Measurements from ENCODE around the gene C17orf67.

The C17orf67 gene

DNA sequence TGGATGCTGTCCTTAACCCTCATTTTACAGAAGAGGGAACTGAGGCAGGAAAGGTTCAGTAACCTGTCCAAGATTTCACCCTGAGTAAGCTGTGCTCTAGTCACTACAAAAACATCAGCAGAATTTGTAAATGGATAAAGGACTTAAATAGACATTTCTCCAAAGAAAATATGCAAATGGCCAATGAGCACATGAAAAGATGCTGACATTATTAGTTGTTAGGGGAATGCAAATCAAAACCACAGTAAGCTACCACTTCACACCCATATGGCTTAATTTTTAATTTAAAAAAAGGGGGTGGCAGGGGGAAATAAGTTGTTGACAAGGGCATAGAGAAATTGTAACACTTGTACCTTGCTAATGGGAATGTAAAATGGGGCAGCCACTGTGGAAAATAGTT is 51.4 kb downstream of the C17orf67 start:
- TF ChIP-seq, protein P1, sequence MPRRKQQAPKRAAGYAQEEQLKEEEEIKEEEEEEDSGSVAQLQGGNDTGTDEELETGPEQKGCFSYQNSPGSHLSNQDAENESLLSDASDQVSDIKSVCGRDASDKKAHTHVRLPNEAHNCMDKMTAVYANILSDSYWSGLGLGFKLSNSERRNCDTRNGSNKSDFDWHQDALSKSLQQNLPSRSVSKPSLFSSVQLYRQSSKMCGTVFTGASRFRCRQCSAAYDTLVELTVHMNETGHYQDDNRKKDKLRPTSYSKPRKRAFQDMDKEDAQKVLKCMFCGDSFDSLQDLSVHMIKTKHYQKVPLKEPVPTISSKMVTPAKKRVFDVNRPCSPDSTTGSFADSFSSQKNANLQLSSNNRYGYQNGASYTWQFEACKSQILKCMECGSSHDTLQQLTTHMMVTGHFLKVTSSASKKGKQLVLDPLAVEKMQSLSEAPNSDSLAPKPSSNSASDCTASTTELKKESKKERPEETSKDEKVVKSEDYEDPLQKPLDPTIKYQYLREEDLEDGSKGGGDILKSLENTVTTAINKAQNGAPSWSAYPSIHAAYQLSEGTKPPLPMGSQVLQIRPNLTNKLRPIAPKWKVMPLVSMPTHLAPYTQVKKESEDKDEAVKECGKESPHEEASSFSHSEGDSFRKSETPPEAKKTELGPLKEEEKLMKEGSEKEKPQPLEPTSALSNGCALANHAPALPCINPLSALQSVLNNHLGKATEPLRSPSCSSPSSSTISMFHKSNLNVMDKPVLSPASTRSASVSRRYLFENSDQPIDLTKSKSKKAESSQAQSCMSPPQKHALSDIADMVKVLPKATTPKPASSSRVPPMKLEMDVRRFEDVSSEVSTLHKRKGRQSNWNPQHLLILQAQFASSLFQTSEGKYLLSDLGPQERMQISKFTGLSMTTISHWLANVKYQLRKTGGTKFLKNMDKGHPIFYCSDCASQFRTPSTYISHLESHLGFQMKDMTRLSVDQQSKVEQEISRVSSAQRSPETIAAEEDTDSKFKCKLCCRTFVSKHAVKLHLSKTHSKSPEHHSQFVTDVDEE (CRISPR knock-in tag; IDR thresholded peaks at IDR 0.05), result no peak
- TF ChIP-seq BACH2 (CRISPR knock-in tag; IDR thresholded peaks at IDR 0.05; ENCODE audit: borderline replicate concordance) (no peak), ARNTL (CRISPR knock-in tag; IDR thresholded peaks at IDR 0.05; ENCODE audit: borderline replicate concordance, low read depth) (no peak), GLIS3 (CRISPR knock-in tag; IDR thresholded peaks at IDR 0.05) (no peak), ZNF8 (CRISPR knock-in tag; IDR thresholded peaks at IDR 0.05) (no peak), TOX (CRISPR knock-in tag; IDR thresholded peaks at IDR 0.05; ENCODE audit: borderline replicate concordance) (no peak), CSDC2 (CRISPR knock-in tag; IDR thresholded peaks at IDR 0.05) (no peak), ZNF565 (CRISPR knock-in tag; conservative IDR thresholded peaks at IDR 0.05; ENCODE audit: low read depth) (no peak), ISL1 (CRISPR knock-in tag; IDR thresholded peaks at IDR 0.05) (no peak), OSR1 (CRISPR knock-in tag; IDR thresholded peaks at IDR 0.05) (no peak), TCF4 (CRISPR knock-in tag; IDR thresholded peaks at IDR 0.05; ENCODE audit: borderline replicate concordance) (no peak), PATZ1 (CRISPR knock-in tag; IDR thresholded peaks at IDR 0.05; ENCODE audit: borderline replicate concordance) (no peak), RARB (CRISPR knock-in tag; IDR thresholded peaks at IDR 0.05) (no peak), ESRRG (CRISPR knock-in tag; IDR thresholded peaks at IDR 0.05) (no peak), ZFP30 (CRISPR knock-in tag; IDR thresholded peaks at IDR 0.05) (no peak), ZC3H10 (CRISPR knock-in tag; IDR thresholded peaks at IDR 0.05) (no peak), SNAI2 (CRISPR knock-in tag; IDR thresholded peaks at IDR 0.05) (no peak), CSRNP3 (CRISPR knock-in tag; IDR thresholded peaks at IDR 0.05) (no peak), PPARA (CRISPR knock-in tag; IDR thresholded peaks at IDR 0.05; ENCODE audit: borderline replicate concordance) (no peak)
- TF ChIP-seq, protein P2, sequence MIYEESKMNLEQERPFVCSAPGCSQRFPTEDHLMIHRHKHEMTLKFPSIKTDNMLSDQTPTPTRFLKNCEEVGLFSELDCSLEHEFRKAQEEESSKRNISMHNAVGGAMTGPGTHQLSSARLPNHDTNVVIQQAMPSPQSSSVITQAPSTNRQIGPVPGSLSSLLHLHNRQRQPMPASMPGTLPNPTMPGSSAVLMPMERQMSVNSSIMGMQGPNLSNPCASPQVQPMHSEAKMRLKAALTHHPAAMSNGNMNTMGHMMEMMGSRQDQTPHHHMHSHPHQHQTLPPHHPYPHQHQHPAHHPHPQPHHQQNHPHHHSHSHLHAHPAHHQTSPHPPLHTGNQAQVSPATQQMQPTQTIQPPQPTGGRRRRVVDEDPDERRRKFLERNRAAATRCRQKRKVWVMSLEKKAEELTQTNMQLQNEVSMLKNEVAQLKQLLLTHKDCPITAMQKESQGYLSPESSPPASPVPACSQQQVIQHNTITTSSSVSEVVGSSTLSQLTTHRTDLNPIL (CRISPR knock-in tag; IDR thresholded peaks at IDR 0.05; ENCODE audit: low read depth), result no peak
- no peak for ATAC-seq

- ATAC-seq, result no peak
- TF ChIP-seq ZC3H10 (CRISPR knock-in tag; IDR thresholded peaks at IDR 0.05), result no peak
- no peak for TF ChIP-seq ARNTL (CRISPR knock-in tag; IDR thresholded peaks at IDR 0.05; ENCODE audit: borderline replicate concordance, low read depth)
- TF ChIP-seq PPARA (CRISPR knock-in tag; IDR thresholded peaks at IDR 0.05; ENCODE audit: borderline replicate concordance), result no peak
- no peak for TF ChIP-seq ISL1 (CRISPR knock-in tag; IDR thresholded peaks at IDR 0.05)
- TF ChIP-seq PATZ1 (CRISPR knock-in tag; IDR thresholded peaks at IDR 0.05; ENCODE audit: borderline replicate concordance), result no peak
- TF ChIP-seq ESRRG (CRISPR knock-in tag; IDR thresholded peaks at IDR 0.05), result no peak
- no peak for TF ChIP-seq GLIS3 (CRISPR knock-in tag; IDR thresholded peaks at IDR 0.05)
- TF ChIP-seq RARB (CRISPR knock-in tag; IDR thresholded peaks at IDR 0.05), result no peak
- no peak for TF ChIP-seq POU6F1 (CRISPR knock-in tag; IDR thresholded peaks at IDR 0.05; ENCODE audit: borderline replicate concordance, low read depth)
- TF ChIP-seq ZFP30 (CRISPR knock-in tag; IDR thresholded peaks at IDR 0.05), result no peak
- TF ChIP-seq OSR1 (CRISPR knock-in tag; IDR thresholded peaks at IDR 0.05), result no peak
- no peak for TF ChIP-seq TCF4 (CRISPR knock-in tag; IDR thresholded peaks at IDR 0.05; ENCODE audit: borderline replicate concordance)
- TF ChIP-seq CSDC2 (CRISPR knock-in tag; IDR thresholded peaks at IDR 0.05), result no peak
- no peak for TF ChIP-seq BACH2 (CRISPR knock-in tag; IDR thresholded peaks at IDR 0.05; ENCODE audit: borderline replicate concordance)
Observed at GRCh38 chr17:56781906-56782305, 51.8 kb downstream of the C17orf67 start.

All from SK-N-SH treated with all-trans-retinoic acid at 6 μM for 48 hours (cell line).